HG02973 (cell line): ENCODE measurements around the gene DDAH2.
"Not testable (repeated sequence)": the region's sequence is repeated elsewhere in the genome, so short reads cannot be mapped to it uniquely, and the experiment has no call there.

ENCODE experiments used
- ATAC-seq: cut with Tn5 transposase; IDR thresholded peaks from one replicate; pipeline ENCODE4 v1.9.1; 2021; ENCODE audit warnings: moderate library complexity; ENCODE audit not compliant: unreplicated experiment

DDAH2 gene

GRCh38 chr6:31715022-31715958 lies 13.8 kb downstream of the DDAH2 start, which contains the start of gene LY6G6D:
LY6G6D (plus strand) TSS chr6:31715348; CDS start chr6:31715356, 8 bp downstream.
- ATAC-seq: no peak

- ATAC-seq: no peak
These were observed 15.0 kb downstream of the DDAH2 start for GRCh38 chr6:31713991-31714684.

- ATAC-seq: no peak
These were observed 15.6 kb downstream of the DDAH2 start for GRCh38 chr6:31713465-31713864.

- no peak for ATAC-seq
These were observed 16.8 kb downstream of the DDAH2 start for GRCh38 chr6:31712296-31712695.

GRCh38 chr6:31711233-31711632 lies 17.9 kb downstream of the DDAH2 start:
- no peak for ATAC-seq

GRCh38 chr6:31710523-31711219 lies 18.4 kb downstream of the DDAH2 start:
- ATAC-seq: no peak

GRCh38 chr6:31709157-31709556 lies 19.9 kb downstream of the DDAH2 start:
- ATAC-seq: not testable (repeated sequence)

GRCh38 chr6:31708224-31708623 lies 20.9 kb downstream of the DDAH2 start:
- ATAC-seq: no peak

- no peak for ATAC-seq
These were observed 21.4 kb downstream of the DDAH2 start for GRCh38 chr6:31707701-31708100.

- ATAC-seq: no peak
These were observed 22.5 kb downstream of the DDAH2 start, which contains the start of gene LY6G6F for GRCh38 chr6:31706599-31706998. LY6G6F (plus strand) TSS chr6:31706866; CDS start chr6:31706907, 41 bp downstream.

GRCh38 chr6:31705931-31706330 lies 23.2 kb downstream of the DDAH2 start:
- no peak for ATAC-seq

- peak; percentile 77 for ATAC-seq
These were observed 26.0 kb downstream of the DDAH2 start, which contains the start of gene ABHD16A for GRCh38 chr6:31702819-31703716. ABHD16A (minus strand) TSS chr6:31703324; CDS start chr6:31703281, 43 bp downstream.

GRCh38 chr6:31702405-31702818 lies 26.7 kb downstream of the DDAH2 start:
- ATAC-seq: peak; percentile 4

- no peak for ATAC-seq
These were observed 27.3 kb downstream of the DDAH2 start for GRCh38 chr6:31701666-31702404.

- ATAC-seq: no peak
These were observed 28.2 kb downstream of the DDAH2 start for GRCh38 chr6:31700740-31701401.

GRCh38 chr6:31697555-31697954 lies 31.5 kb downstream of the DDAH2 start:
- no peak for ATAC-seq

GRCh38 chr6:31693535-31693934 lies 35.6 kb downstream of the DDAH2 start:
- ATAC-seq: no peak

GRCh38 chr6:31692886-31693285 lies 36.2 kb downstream of the DDAH2 start:
- no peak for ATAC-seq

- no peak for ATAC-seq
These were observed 36.7 kb downstream of the DDAH2 start for GRCh38 chr6:31692353-31692752.
